Measurements from ENCODE around the gene NTM.
"Not testable (repeated sequence)": the region's sequence is repeated elsewhere in the genome, so short reads cannot be mapped to it uniquely, and the experiment has no call there.

DNA sequence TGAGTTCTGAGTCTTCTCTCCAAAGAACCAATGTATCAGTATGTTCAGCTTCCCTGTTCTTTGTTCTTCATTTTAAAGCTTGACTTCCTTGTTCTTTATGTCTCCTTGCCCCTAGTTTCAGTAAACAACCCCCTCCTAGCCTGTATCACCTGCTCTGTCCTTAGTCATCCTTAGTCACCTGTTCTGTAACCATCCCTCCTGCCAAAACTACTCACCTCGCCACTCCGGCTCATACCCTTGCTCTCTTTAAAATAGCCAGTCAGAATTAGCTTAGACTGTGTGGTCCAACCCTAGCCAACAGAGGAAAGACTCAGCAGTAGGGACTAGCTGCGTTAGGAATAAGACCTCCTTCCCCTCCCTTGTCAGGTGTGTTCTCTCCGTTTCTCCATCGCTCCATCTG, 127.3 kb downstream of the NTM start:
- TF ChIP-seq, protein P1, sequence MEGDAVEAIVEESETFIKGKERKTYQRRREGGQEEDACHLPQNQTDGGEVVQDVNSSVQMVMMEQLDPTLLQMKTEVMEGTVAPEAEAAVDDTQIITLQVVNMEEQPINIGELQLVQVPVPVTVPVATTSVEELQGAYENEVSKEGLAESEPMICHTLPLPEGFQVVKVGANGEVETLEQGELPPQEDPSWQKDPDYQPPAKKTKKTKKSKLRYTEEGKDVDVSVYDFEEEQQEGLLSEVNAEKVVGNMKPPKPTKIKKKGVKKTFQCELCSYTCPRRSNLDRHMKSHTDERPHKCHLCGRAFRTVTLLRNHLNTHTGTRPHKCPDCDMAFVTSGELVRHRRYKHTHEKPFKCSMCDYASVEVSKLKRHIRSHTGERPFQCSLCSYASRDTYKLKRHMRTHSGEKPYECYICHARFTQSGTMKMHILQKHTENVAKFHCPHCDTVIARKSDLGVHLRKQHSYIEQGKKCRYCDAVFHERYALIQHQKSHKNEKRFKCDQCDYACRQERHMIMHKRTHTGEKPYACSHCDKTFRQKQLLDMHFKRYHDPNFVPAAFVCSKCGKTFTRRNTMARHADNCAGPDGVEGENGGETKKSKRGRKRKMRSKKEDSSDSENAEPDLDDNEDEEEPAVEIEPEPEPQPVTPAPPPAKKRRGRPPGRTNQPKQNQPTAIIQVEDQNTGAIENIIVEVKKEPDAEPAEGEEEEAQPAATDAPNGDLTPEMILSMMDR (IDR thresholded peaks at IDR 0.05 in 8 of 11, conservative IDR thresholded peaks at IDR 0.05 in 3 of 11), result not testable (repeated sequence)
- not testable (repeated sequence) for TF ChIP-seq POLR2AphosphoS5 (IDR thresholded peaks at IDR 0.05)

Data from spleen (tissue), 7 donors.